ENCODE results near the gene CACNG5. TPM values are rescaled to one million over a fixed set of nuclear protein-coding genes. Genes with fewer than 3 reads are reported as not detected.

The CACNG5 gene, protein sequence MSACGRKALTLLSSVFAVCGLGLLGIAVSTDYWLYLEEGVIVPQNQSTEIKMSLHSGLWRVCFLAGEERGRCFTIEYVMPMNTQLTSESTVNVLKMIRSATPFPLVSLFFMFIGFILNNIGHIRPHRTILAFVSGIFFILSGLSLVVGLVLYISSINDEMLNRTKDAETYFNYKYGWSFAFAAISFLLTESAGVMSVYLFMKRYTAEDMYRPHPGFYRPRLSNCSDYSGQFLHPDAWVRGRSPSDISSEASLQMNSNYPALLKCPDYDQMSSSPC
- total RNA-seq: not detected in 2 replicates

DNA sequence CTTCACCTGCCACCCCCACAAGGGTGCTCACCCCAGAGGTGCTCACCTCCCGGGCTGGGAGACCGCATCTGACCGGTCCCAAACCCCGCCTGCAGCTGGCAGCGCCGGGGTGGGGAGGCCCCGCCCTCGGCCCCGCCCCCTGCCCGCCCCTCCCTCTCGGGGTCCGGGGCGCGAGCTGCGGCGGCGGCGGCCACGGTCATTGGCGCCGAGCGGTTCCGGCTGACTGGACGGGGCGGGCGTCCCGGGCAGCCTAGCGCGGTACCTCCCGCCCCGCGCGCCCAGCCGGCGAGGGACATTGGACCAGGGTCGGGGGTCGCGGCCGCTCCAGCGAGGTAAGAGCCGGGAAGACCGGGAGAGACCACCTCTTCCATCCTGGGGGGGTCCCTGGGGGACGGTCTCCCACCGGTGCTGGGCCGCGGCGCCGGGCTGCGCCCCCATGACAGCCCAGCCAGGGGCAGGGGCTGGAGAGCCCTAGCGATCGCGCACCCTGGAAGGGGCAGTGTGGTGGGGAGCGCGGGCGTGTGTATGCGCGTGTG is at the start of gene CACNG5:
CACNG5 (plus strand) TSS at position 199 of the 536 bp plus-strand sequence. CDS start 42,216 bp downstream, outside the sequence.

Small RNA genes lying within 50 kb of the gene (small RNA-seq; reads per million reads assigned to genes)
- gene MIR634 (not detected), gene RNA5SP446 (not detected)

Other genes starting within 250 kb of the CACNG5 start
- not detected in 2 replicates for gene CACNG4, start 129.6 kb downstream of the CACNG5 start, total RNA-seq
- not detected in 2 replicates for gene CACNG1, start 209.4 kb downstream of the CACNG5 start, total RNA-seq

Measured in thoracic aorta endothelial cell (primary cell).